Measurements from ENCODE around the gene TMEM235. TPM values are rescaled to one million over a fixed set of nuclear protein-coding genes. Genes with fewer than 3 reads are reported as not detected.
A peak's percentile ranks its signal among the peaks of the same experiment; 100 is the strongest.

TMEM235 gene
- total and polyA plus RNA-seq, 10 donors: not detected

- DNase-seq: peak; percentile 97
- intact Hi-C loops (cut with DNase I; ENCODE audit: low total_unique reads): loop anchor here (5.0 kb wide), 1 partner anchor 142 kb away; no protein-coding TSS in a partner anchor
- peaks cover 0 to 7% (median 0%) of the 10 kb centered on the region in 7 donors for H3K27me3 ChIP-seq (replicated peaks in 1 of 7)
- H3K27ac ChIP-seq: peak overlapping the region; percentile 36 to 96 (median 90)
- WGBS, 5 donors: 2 to 4% (median 4%) methylated on average over 18 to 73 of the region's 73 CpGs
- H3K4me3 ChIP-seq: peak overlapping the region; percentile 53 to 99 (median 84)
- H3K36me3 ChIP-seq: no peaks in the 10 kb centered on the region
- H3K4me1 ChIP-seq: peaks cover 42 to 97% (median 79%) of the 10 kb centered on the region in 6 donors
- H3K9me3 ChIP-seq: no peaks in the 10 kb centered on the region
- TF ChIP-seq CTCF (IDR thresholded peaks at IDR 0.05 in 8 of 11, conservative IDR thresholded peaks at IDR 0.05 in 3 of 11) (peak in 3 of 11 experiments; percentile 8 to 33 (median 26)), POLR2A (IDR thresholded peaks at IDR 0.05) (no peak), POLR2AphosphoS5 (IDR thresholded peaks at IDR 0.05) (peak; percentile 86 to 94 (median 89))
Observed at GRCh38 chr17:78253946-78254672, 22.7 kb downstream of the TMEM235 start.

- no peak overlapping the region for H3K4me3 ChIP-seq
- no peaks in the 10 kb centered on the region for H3K9me3 ChIP-seq
- no peak for TF ChIP-seq POLR2AphosphoS5 (IDR thresholded peaks at IDR 0.05)
- TF ChIP-seq POLR2A (IDR thresholded peaks at IDR 0.05): no peak
- peak overlapping the region in 3 of 8 donors; percentile 92 to 94 (median 93) for H3K27ac ChIP-seq
- intact Hi-C loops (cut with DNase I; ENCODE audit: low total_unique reads): no loop called here
- H3K36me3 ChIP-seq: no peaks in the 10 kb centered on the region
- DNase-seq: peak; percentile 77
- H3K4me1 ChIP-seq: peaks cover 42 to 98% (median 86%) of the 10 kb centered on the region in 6 donors
- 89 to 93% (median 91%) methylated on average over 18 of the region's 18 CpGs for WGBS, 5 donors
- H3K27me3 ChIP-seq (replicated peaks in 1 of 7): peaks cover 0 to 10% (median 0%) of the 10 kb centered on the region in 7 donors
Observed at GRCh38 chr17:78255029-78255656, 23.7 kb downstream of the TMEM235 start.

- 61 to 76% (median 64%) methylated on average over 14 of the region's 14 CpGs for WGBS, 5 donors
- peak overlapping the region in 4 of 8 donors; percentile 32 to 93 (median 90) for H3K27ac ChIP-seq
Observed at GRCh38 chr17:78255953-78256706, 24.7 kb downstream of the TMEM235 start.

More at GRCh38 chr17:78255953-78256706, 24.7 kb downstream of the TMEM235 start:
- intact Hi-C loops (cut with DNase I; ENCODE audit: low total_unique reads): no loop called here
- Histone ChIP-seq H3K36me3 (no peaks in the 10 kb centered on the region), H3K4me3 (no peak overlapping the region), H3K4me1 (peaks cover 37 to 98% (median 82%) of the 10 kb centered on the region in 6 donors), H3K27me3 (replicated peaks in 1 of 7) (peaks cover 0 to 10% (median 0%) of the 10 kb centered on the region in 7 donors), H3K9me3 (no peaks in the 10 kb centered on the region)
- DNase-seq: peak; percentile 81
- TF ChIP-seq POLR2A (IDR thresholded peaks at IDR 0.05) (no peak), POLR2AphosphoS5 (IDR thresholded peaks at IDR 0.05) (peak in 2 of 3 donors; percentile 4 to 34), CTCF (IDR thresholded peaks at IDR 0.05 in 8 of 11, conservative IDR thresholded peaks at IDR 0.05 in 3 of 11) (no peak)
